HG02870 (cell line): ENCODE results near the gene AGBL4.
A peak's percentile ranks its signal among the peaks of the same experiment; 100 is the strongest.

Experiments
- ATAC-seq: cut with Tn5 transposase; IDR thresholded peaks from one replicate; pipeline ENCODE4 v1.9.1; 2021; ENCODE audit warnings: mild to moderate bottlenecking, moderate library complexity; ENCODE audit not compliant: unreplicated experiment

The AGBL4 gene

GRCh38 chr1:49199564-49199963 is 824.2 kb downstream of the AGBL4 start:
- no peak for ATAC-seq

GRCh38 chr1:49197081-49197480 is 826.7 kb downstream of the AGBL4 start:
- ATAC-seq: no peak

GRCh38 chr1:49190138-49190537 is 833.6 kb downstream of the AGBL4 start:
- ATAC-seq: no peak

GRCh38 chr1:49187056-49187455 is 836.7 kb downstream of the AGBL4 start:
- ATAC-seq: no peak

GRCh38 chr1:49185450-49185980 is 838.2 kb downstream of the AGBL4 start:
- ATAC-seq: no peak

GRCh38 chr1:49183489-49183888 is 840.3 kb downstream of the AGBL4 start:
- no peak for ATAC-seq

GRCh38 chr1:49181033-49181432 is 842.7 kb downstream of the AGBL4 start:
- ATAC-seq: no peak

GRCh38 chr1:49171941-49172593 is 851.7 kb downstream of the AGBL4 start:
- ATAC-seq: no peak

GRCh38 chr1:49166031-49166430 is 857.7 kb downstream of the AGBL4 start:
- ATAC-seq: no peak

- no peak for ATAC-seq
Measured at GRCh38 chr1:49163031-49163430, 860.7 kb downstream of the AGBL4 start.

- ATAC-seq: no peak
Measured at GRCh38 chr1:49160677-49161076, 863.1 kb downstream of the AGBL4 start.

- no peak for ATAC-seq
Measured at GRCh38 chr1:49136738-49137251, 887.0 kb downstream of the AGBL4 start.

GRCh38 chr1:49125746-49126145 is 898.0 kb downstream of the AGBL4 start:
- ATAC-seq: no peak

GRCh38 chr1:49111931-49112330 is 911.8 kb downstream of the AGBL4 start:
- no peak for ATAC-seq

GRCh38 chr1:49106445-49106844 is 917.3 kb downstream of the AGBL4 start:
- ATAC-seq: no peak

GRCh38 chr1:49104575-49104974 is 919.2 kb downstream of the AGBL4 start:
- no peak for ATAC-seq

GRCh38 chr1:49102752-49103151 is 921.0 kb downstream of the AGBL4 start:
- ATAC-seq: peak; percentile 83

- no peak for ATAC-seq
Measured at GRCh38 chr1:49098866-49099265, 924.9 kb downstream of the AGBL4 start.

GRCh38 chr1:49086327-49086726 is 937.4 kb downstream of the AGBL4 start:
- ATAC-seq: no peak

- ATAC-seq: no peak
Measured at GRCh38 chr1:49085079-49085478, 938.7 kb downstream of the AGBL4 start.

- no peak for ATAC-seq
Measured at GRCh38 chr1:49060766-49061165, 963.0 kb downstream of the AGBL4 start.

- ATAC-seq: no peak
Measured at GRCh38 chr1:49059087-49059486, 964.7 kb downstream of the AGBL4 start.

- no peak for ATAC-seq
Measured at GRCh38 chr1:49052102-49052501, 971.7 kb downstream of the AGBL4 start.
